ENCODE results near the gene POLR2F.
A peak's percentile ranks its signal among the peaks of the same experiment; 100 is the strongest.

Gene POLR2F

DNA sequence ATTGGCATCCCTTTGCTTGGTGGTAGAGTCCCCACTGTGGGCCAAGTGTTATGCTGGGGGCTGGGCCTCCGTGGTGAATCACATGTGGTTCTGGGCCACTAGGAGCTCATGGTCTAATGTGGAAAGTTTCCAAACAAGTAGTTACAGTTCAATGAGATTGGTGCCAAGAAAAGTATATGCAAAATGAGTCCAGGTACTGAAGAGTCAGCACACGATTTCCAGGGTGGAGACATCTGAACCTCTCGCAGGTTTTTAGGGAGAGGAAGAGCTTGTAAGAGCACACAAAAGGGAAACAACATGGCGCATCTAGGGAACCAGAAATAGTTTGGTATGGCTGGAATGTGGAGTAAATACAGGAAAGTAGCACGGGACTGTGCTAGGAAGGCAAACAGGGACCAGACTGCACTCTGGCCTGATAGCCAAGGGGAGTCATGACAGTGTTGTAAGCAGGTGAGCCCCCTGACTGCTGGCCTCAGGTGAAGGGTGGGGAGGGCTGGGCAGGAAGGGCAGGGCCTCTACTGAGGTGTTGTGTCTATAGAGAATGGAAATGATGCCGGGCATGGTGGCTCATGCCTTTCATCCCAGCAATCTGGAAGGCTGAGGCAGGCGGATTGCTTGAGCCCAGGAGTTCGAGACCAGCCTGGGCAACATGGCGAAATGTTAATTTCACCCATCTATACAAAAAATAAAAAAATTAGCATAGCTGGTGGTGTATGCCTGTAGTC lies 12.6 kb downstream of the POLR2F start:
- Histone ChIP-seq H3K4me2 (no peak overlapping the region), H3K36me3 (peaks cover 72 to 96% (median 81%) of the 10 kb centered on the region in 11 experiments), H3K27ac (no peak overlapping the region)

DNA sequence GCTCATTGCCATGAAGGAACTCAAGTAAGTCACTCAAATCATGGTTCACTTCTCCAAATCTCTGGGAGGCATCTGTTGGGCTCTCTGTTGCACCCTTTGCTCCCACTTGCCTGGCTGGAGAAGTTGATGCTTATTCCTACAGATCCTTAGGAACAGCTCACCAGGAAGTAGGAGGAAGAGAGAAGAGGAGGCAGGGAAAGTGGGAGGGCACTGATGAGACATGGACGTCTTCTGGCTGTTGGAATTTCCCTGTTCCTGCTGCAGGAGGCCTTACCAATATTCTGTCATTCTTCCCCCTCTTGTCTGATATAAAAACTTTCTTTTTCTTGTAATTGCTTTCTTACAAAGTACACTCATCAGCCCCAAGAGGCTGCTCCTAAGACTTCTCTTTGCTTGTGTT lies 13.6 kb downstream of the POLR2F start:
- Histone ChIP-seq H3K27me3 (no peaks in the 10 kb centered on the region), H3K4me1 (peaks cover 0 to 8% (median 0%) of the 10 kb centered on the region in 10 experiments; a peak in 3 of 20 replicates), H3K27ac (no peak overlapping the region), H3K4me3 (no peak overlapping the region), H3K9ac (0 out of 22 replicates have a peak overlapping the region, but pooled peaks of 3 of the 11 experiments have one; percentile 7 to 36 (median 9)), H3K4me2 (no peak overlapping the region), H3K36me3 (peaks cover 62 to 87% (median 71%) of the 10 kb centered on the region in 11 experiments), H3K9me3 (replicated peaks in 1 of 11) (no peaks in the 10 kb centered on the region), H4K20me1 (peaks cover 0 to 77% (median 55%) of the 10 kb centered on the region in 11 experiments; a peak in 20 of 22 replicates)
- TF ChIP-seq Cebpa-rat (IDR thresholded peaks at IDR 0.05) = no peak

More for the DNA sequence above, 12.6 kb downstream of the POLR2F start:
- TF ChIP-seq Cebpa-rat (IDR thresholded peaks at IDR 0.05) = no peak
- no peak overlapping the region for H3K4me3 ChIP-seq
- H3K9me3 ChIP-seq (replicated peaks in 1 of 11) = no peaks in the 10 kb centered on the region
- H3K9ac ChIP-seq = 0 out of 22 replicates have a peak overlapping the region, but pooled peaks of 1 of the 11 experiments have one; percentile 9
- H4K20me1 ChIP-seq = peaks cover 0 to 81% (median 59%) of the 10 kb centered on the region in 11 experiments; a peak in 20 of 22 replicates
- H3K4me1 ChIP-seq = peaks cover 0 to 8% (median 0%) of the 10 kb centered on the region in 10 experiments; a peak in 3 of 20 replicates
- no peaks in the 10 kb centered on the region for H3K27me3 ChIP-seq

DNA sequence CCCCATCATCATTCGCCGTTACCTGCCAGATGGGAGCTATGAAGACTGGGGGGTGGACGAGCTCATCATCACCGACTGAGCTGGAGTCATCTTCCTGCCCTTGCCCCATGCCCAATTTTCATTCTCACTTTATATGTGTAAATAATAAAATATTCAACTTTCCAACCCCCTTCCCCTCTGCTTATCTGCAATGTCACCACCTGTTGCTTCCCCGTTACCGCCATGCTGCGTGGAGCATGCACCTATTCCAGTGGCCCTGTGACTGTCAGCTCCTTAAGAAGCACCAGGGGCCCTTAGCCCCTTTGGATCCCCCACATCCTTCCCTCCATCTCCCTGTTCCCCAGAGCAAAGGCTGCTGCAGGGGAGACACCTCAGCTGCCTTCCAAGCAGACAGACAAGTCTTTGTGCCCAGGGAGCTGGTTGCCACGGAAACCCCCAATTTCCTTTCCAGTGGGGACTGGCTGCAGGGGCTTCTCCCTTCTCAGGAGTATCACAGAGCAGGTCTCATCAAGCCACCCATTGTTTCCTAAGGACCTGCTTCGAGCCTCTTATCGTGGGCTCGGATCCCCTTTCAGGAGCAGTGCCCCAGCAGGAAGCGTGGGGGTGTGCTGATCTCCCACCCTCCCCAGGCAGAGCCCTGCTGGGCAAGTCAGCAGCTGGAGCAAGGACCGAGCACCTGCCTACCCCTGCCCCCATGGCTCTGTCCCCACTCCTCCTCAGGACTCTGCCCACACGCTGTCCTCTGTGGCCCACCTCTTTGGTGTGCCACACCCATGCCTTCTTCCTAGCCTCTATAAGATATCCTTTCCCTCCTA lies 14.3 kb downstream of the POLR2F start:
- TF ChIP-seq Cebpa-rat (IDR thresholded peaks at IDR 0.05) = no peak
- H3K9ac ChIP-seq = peak overlapping the region in 2 of 11 experiments; percentile 1 to 18; a peak in 2 of 22 replicates
- no peak overlapping the region for H3K4me2 ChIP-seq
- H3K36me3 ChIP-seq = peaks cover 56 to 80% (median 68%) of the 10 kb centered on the region in 11 experiments
- H3K4me1 ChIP-seq = peaks cover 0 to 8% (median 0%) of the 10 kb centered on the region in 10 experiments; a peak in 3 of 20 replicates
- H3K27ac ChIP-seq = no peak overlapping the region
- no peaks in the 10 kb centered on the region for H3K9me3 ChIP-seq (replicated peaks in 1 of 11)
- peaks cover 0 to 81% (median 55%) of the 10 kb centered on the region in 11 experiments; a peak in 20 of 22 replicates for H4K20me1 ChIP-seq
- H3K27me3 ChIP-seq = no peaks in the 10 kb centered on the region
- H3K4me3 ChIP-seq = no peak overlapping the region

DNA sequence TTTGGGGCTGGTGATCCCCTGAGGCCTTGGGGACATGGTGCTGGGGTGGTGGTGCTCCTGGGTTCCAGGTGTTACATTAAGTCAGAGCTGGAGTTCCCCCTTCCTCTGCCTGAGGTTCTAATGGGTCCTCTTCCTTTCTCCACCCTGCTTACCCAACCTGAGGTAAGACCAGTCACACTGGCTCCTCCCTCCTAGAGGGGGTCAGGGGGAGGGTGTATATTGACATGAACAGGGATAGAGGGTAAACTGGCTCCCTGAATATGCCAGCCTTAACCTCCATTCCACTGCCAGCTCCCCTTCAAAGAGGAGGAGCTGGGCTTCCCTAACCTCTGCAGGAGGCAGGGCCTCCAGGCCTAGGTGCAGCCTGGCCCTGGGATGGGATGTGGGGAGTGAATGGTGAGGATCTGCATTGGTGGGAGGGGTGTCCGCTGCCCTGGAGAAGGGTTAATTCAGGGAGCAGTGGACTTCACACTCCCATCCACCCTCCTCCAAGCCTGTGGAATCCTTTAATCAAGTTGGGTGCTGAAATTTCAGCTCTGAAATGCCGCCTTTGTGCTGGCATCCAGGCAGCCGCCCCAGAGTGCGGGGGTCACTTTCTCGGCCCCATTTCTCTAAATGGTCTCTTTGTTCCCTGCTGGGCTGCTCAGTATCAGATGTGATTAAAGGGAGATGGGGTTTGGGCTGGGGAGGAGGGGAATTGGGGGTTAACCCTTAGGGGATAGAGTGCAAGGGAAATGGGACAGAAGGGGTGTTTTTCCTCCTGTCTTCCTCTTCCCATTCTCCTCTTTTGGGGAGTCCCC lies 15.2 kb downstream of the POLR2F start:
- H3K27ac ChIP-seq = no peak overlapping the region
- H3K36me3 ChIP-seq = peaks cover 49 to 73% (median 62%) of the 10 kb centered on the region in 11 experiments
- TF ChIP-seq Cebpa-rat (IDR thresholded peaks at IDR 0.05) = no peak
- H3K4me1 ChIP-seq = peaks cover 0 to 8% (median 0%) of the 10 kb centered on the region in 10 experiments; a peak in 3 of 20 replicates
- peaks cover 0 to 73% (median 48%) of the 10 kb centered on the region in 11 experiments; a peak in 20 of 22 replicates for H4K20me1 ChIP-seq
- H3K9me3 ChIP-seq (replicated peaks in 1 of 11) = no peaks in the 10 kb centered on the region
- no peak overlapping the region for H3K4me3 ChIP-seq
- H3K4me2 ChIP-seq = no peak overlapping the region
- no peaks in the 10 kb centered on the region for H3K27me3 ChIP-seq
- H3K9ac ChIP-seq = no peak overlapping the region

DNA sequence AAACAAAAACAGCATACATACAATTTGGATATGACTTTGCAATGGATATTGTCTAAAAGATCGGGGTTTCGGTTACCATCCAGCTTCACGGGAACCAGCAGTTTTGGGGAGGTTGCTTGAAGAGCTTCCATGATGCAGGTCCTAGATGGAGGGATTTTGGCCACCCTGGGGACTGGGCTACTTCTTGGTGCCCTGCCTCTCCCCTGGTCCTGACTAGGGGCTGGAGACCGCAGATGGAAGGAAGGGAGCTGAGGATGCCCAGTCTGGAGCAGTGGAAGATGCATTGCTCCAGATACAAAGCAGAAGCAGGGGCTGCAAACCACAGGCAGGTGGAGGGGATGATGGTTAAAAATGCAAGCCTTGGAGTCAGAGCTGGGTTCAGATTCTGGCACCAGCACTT lies 17.4 kb downstream of the POLR2F start:
- Histone ChIP-seq H3K4me2 (no peak overlapping the region), H3K9ac (no peak overlapping the region), H3K9me3 (replicated peaks in 1 of 11) (no peaks in the 10 kb centered on the region), H3K4me1 (peaks cover 0 to 8% (median under 1%) of the 10 kb centered on the region in 10 experiments; a peak in 4 of 20 replicates), H3K27ac (no peak overlapping the region), H3K27me3 (no peaks in the 10 kb centered on the region), H4K20me1 (peaks cover 0 to 53% (median 29%) of the 10 kb centered on the region in 11 experiments; a peak in 15 of 22 replicates), H3K4me3 (no peak overlapping the region), H3K36me3 (peaks cover 36 to 72% (median 44%) of the 10 kb centered on the region in 11 experiments)
- no peak for TF ChIP-seq Cebpa-rat (IDR thresholded peaks at IDR 0.05)

DNA sequence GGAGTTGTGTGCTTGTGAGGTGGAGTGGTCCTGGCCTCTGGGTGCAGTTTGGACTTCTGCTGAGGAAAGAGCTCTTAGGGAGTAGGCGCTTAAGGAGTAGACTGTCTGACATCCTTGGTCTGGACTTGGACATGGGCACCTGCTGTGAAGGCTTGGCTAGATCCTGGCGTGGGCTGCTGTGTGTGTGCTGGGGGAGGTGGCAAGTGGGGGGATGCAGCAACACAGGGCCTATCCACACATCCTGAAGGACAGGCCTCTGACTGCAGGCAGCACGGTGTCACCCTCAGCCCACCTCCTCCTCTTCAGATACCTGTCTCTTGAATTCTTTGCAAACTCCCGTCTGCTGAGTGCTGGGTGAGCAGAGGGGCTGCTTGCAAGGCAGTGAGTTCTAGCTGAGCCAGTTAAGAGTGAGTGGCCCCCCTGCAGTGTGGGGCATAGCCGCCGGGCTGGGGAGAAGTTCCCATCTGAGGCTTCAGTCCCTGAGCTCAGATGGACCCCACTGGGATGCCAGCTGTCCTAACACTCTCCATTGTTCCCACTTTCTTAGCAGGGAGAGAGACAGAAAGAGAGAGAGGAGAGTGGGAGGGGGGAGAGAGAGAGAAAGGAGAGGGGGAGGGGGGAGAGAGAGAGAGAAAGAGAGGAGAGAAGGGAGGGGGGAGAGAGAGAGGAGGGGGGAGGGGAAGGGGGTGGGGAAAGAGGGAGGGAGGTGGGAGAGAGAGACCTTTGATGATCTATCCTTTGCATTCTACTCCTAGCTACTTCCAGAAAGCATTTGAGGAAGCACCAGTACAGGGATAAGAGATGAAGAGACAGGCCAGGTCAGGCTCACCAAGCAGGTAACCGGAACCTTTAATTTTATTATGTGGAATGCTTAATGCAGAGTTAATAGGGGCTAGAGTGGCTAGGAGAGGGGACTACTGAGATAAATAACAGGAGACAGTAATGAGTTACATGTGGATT lies 18.3 kb downstream of the POLR2F start:
- peaks cover 0 to 17% (median 5%) of the 10 kb centered on the region in 10 experiments; a peak in 9 of 20 replicates for H3K4me1 ChIP-seq
- TF ChIP-seq Cebpa-rat (IDR thresholded peaks at IDR 0.05) = no peak
- peaks cover 28 to 63% (median 35%) of the 10 kb centered on the region in 11 experiments for H3K36me3 ChIP-seq
- H3K9ac ChIP-seq = 0 out of 22 replicates have a peak overlapping the region, but pooled peaks of 1 of the 11 experiments have one; percentile 13
- H3K4me2 ChIP-seq = no peak overlapping the region
- H4K20me1 ChIP-seq = peaks cover 0 to 49% (median 21%) of the 10 kb centered on the region in 11 experiments; a peak in 13 of 22 replicates
- H3K9me3 ChIP-seq (replicated peaks in 1 of 11) = no peaks in the 10 kb centered on the region
- no peaks in the 10 kb centered on the region for H3K27me3 ChIP-seq
- H3K4me3 ChIP-seq = no peak overlapping the region
- H3K27ac ChIP-seq = no peak overlapping the region

DNA sequence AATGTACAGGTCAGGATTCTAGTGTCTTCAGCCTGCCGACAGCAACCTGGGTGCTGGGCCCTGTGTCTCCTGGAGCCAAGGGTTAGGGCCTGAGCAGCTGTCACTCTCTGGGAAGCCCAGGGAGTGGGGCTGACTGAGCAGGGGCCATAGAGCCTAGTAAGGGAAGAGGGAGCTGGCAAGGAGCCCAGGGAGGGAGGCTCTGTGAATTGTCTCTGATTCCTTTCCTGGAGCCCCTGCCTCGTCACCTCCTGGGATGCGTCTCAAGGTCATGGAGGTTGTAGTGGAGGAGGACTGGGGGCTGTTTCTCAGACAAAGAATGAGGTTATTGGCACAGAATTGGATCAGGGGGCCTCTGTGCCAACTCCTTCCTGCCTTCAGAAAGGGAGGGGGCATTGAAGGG lies 19.0 kb downstream of the POLR2F start:
- no peak overlapping the region for H3K4me2 ChIP-seq
- peak overlapping the region in 1 of 11 experiments; percentile 7; a peak in 1 of 22 replicates for H3K9ac ChIP-seq

More for the DNA sequence above, 19.0 kb downstream of the POLR2F start:
- no peaks in the 10 kb centered on the region for H3K9me3 ChIP-seq (replicated peaks in 1 of 11)
- no peaks in the 10 kb centered on the region for H3K27me3 ChIP-seq
- TF ChIP-seq Cebpa-rat (IDR thresholded peaks at IDR 0.05) = no peak
- peaks cover 20 to 55% (median 32%) of the 10 kb centered on the region in 11 experiments for H3K36me3 ChIP-seq
- H4K20me1 ChIP-seq = peaks cover 0 to 41% (median 17%) of the 10 kb centered on the region in 11 experiments; a peak in 11 of 22 replicates
- H3K4me1 ChIP-seq = peaks cover 0 to 19% (median 5%) of the 10 kb centered on the region in 10 experiments; a peak in 10 of 20 replicates
- no peak overlapping the region for H3K27ac ChIP-seq
- no peak overlapping the region for H3K4me3 ChIP-seq
